ENCODE results near the gene AGBL4. TPM values are rescaled to one million over a fixed set of nuclear protein-coding genes. Genes with fewer than 3 reads are reported as not detected.
"Not testable (repeated sequence)": the region's sequence is repeated elsewhere in the genome, so short reads cannot be mapped to it uniquely, and the experiment has no call there.

The AGBL4 gene
- total RNA-seq, 1 donor from 2014 or later = not detected

- no peak for DNase-seq (ENCODE audit: extremely low read depth, low read depth, low spot score)
These were observed 704.3 kb downstream of the AGBL4 start for GRCh38 chr1:49319426-49319963.

- DNase-seq (ENCODE audit: extremely low read depth, low read depth, low spot score) = no peak
These were observed 705.5 kb downstream of the AGBL4 start for GRCh38 chr1:49318218-49318617.

GRCh38 chr1:49307457-49307856 is 716.3 kb downstream of the AGBL4 start:
- no peak for DNase-seq (ENCODE audit: extremely low read depth, low read depth, low spot score)

GRCh38 chr1:49306507-49307070 is 717.2 kb downstream of the AGBL4 start:
- DNase-seq (ENCODE audit: extremely low read depth, low read depth, low spot score) = no peak

GRCh38 chr1:49302400-49302799 is 721.4 kb downstream of the AGBL4 start:
- not testable (repeated sequence) for DNase-seq (ENCODE audit: extremely low read depth, low read depth, low spot score)

- no peak for DNase-seq (ENCODE audit: extremely low read depth, low read depth, low spot score)
These were observed 725.5 kb downstream of the AGBL4 start for GRCh38 chr1:49298304-49298703.

GRCh38 chr1:49297783-49298182 is 726.0 kb downstream of the AGBL4 start:
- DNase-seq (ENCODE audit: extremely low read depth, low read depth, low spot score) = no peak

- DNase-seq (ENCODE audit: extremely low read depth, low read depth, low spot score) = no peak
These were observed 729.2 kb downstream of the AGBL4 start for GRCh38 chr1:49294539-49294938.

GRCh38 chr1:49293016-49293415 is 730.7 kb downstream of the AGBL4 start:
- DNase-seq (ENCODE audit: extremely low read depth, low read depth, low spot score) = no peak

GRCh38 chr1:49257211-49258049 is 766.3 kb downstream of the AGBL4 start:
- DNase-seq (ENCODE audit: extremely low read depth, low read depth, low spot score) = not testable (repeated sequence)

- no peak for DNase-seq (ENCODE audit: extremely low read depth, low read depth, low spot score)
These were observed 770.8 kb downstream of the AGBL4 start for GRCh38 chr1:49252917-49253316.

- no peak for DNase-seq (ENCODE audit: extremely low read depth, low read depth, low spot score)
These were observed 772.6 kb downstream of the AGBL4 start for GRCh38 chr1:49251019-49251784.

- no peak for DNase-seq (ENCODE audit: extremely low read depth, low read depth, low spot score)
These were observed 783.0 kb downstream of the AGBL4 start for GRCh38 chr1:49240709-49241221.

- no peak for DNase-seq (ENCODE audit: extremely low read depth, low read depth, low spot score)
These were observed 788.8 kb downstream of the AGBL4 start for GRCh38 chr1:49234988-49235387.

- no peak for DNase-seq (ENCODE audit: extremely low read depth, low read depth, low spot score)
These were observed 794.2 kb downstream of the AGBL4 start for GRCh38 chr1:49229555-49229954.

GRCh38 chr1:49226758-49227157 is 797.0 kb downstream of the AGBL4 start:
- DNase-seq (ENCODE audit: extremely low read depth, low read depth, low spot score) = no peak

- no peak for DNase-seq (ENCODE audit: extremely low read depth, low read depth, low spot score)
These were observed 798.3 kb downstream of the AGBL4 start for GRCh38 chr1:49225464-49225863.

GRCh38 chr1:49213301-49213700 is 810.5 kb downstream of the AGBL4 start:
- DNase-seq (ENCODE audit: extremely low read depth, low read depth, low spot score) = no peak

GRCh38 chr1:49208712-49209111 is 815.0 kb downstream of the AGBL4 start:
- DNase-seq (ENCODE audit: extremely low read depth, low read depth, low spot score) = no peak

GRCh38 chr1:49204720-49205119 is 819.0 kb downstream of the AGBL4 start:
- DNase-seq (ENCODE audit: extremely low read depth, low read depth, low spot score) = no peak

GRCh38 chr1:49200738-49201137 is 823.0 kb downstream of the AGBL4 start:
- no peak for DNase-seq (ENCODE audit: extremely low read depth, low read depth, low spot score)
